Ovary (tissue), 3 donors: Measurements from ENCODE around the gene PCBP3.

ENCODE experiments used
- CTCF ChIP-seq, 3 donors: fragments of 450-650 bp in 2 of 3; fragments of 200-600 bp in 1 of 3; IDR thresholded peaks; one replicate each; pipeline versions ENCODE4 v1.5.1 to v1.8.0; 2016 to 2022; ENCODE audit warnings: antibody characterized with exemption in 3 of 3, mild to moderate bottlenecking in 1 of 3
- POLR2A ChIP-seq: fragments of 450-650 bp; IDR thresholded peaks from one replicate; pipeline ENCODE4 v1.6.1; 2017; ENCODE audit warnings: antibody characterized with exemption, mild to moderate bottlenecking, moderate library complexity
- donor health status: DM: no; HTN: no; CAD: no.

GRCh38 chr21:45735259-45736000 lies 91.9 kb downstream of the PCBP3 start:
- TF ChIP-seq POLR2A: no peak
- no peak for TF ChIP-seq CTCF (IDR thresholded peaks at IDR 0.05)
